HepG2 (cell line): ENCODE data around the gene PEX5. TPM values are rescaled to one million over a fixed set of nuclear protein-coding genes. Genes with fewer than 3 reads are reported as not detected.
A peak's percentile ranks its signal among the peaks of the same experiment; 100 is the strongest.

Source experiments
- AGO2 ChIP-seq: fragments of 200-400 bp; formaldehyde crosslinking; optimal IDR thresholded peaks from 2 replicates; pipeline ENCODE3; 2017; ENCODE audit warnings: mild to moderate bottlenecking, low read depth, low read length, moderate library complexity
- CENPT ChIP-seq: sonication (generic); formaldehyde crosslinking; IDR thresholded peaks from 2 replicates; pipeline ENCODE4 v1.8.0; 2022; ENCODE audit warnings: low read depth, mild to moderate bottlenecking, moderate library complexity, missing genetic modification reagents
- CHD4 ChIP-seq: fragments of 200-600 bp; sonication (generic); IDR thresholded peaks from 2 replicates; pipeline ENCODE4 v1.7.0; 2017; ENCODE audit warnings: mild to moderate bottlenecking, low read length, borderline replicate concordance
- FOSL2 ChIP-seq: sonication (generic); formaldehyde crosslinking; IDR thresholded peaks from 2 replicates; pipeline ENCODE4 v1.4.0; 2020; ENCODE audit warnings: missing genetic modification reagents
- FOXJ3 ChIP-seq: sonication (generic); formaldehyde crosslinking; IDR thresholded peaks from 2 replicates; pipeline ENCODE4 v1.4.0; 2020; ENCODE audit warnings: missing genetic modification reagents, mild to moderate bottlenecking, borderline replicate concordance
- KLF16 ChIP-seq, 2 experiments: sonication (generic) in 1 of 2; formaldehyde crosslinking in 1 of 2; IDR thresholded peaks; 2 replicates each; pipeline versions ENCODE4 v1.6.1 to v1.8.0; 2016 to 2023; ENCODE audit warnings: missing genetic modification reagents in 2 of 2, missing compliant biosample characterization in 1 of 2
- MEIS2 ChIP-seq: sonication (generic); formaldehyde crosslinking; IDR thresholded peaks from 2 replicates; pipeline ENCODE4 v1.9.0; 2021; ENCODE audit warnings: mild to moderate bottlenecking, missing genetic modification reagents
- NR3C1 ChIP-seq: sonication (generic); formaldehyde crosslinking; IDR thresholded peaks from 2 replicates; pipeline ENCODE4 v1.4.0; 2020; ENCODE audit warnings: missing genetic modification reagents
- PHB2 ChIP-seq: fragments of 450-650 bp; IDR thresholded peaks from 2 replicates; pipeline ENCODE4 v1.6.1; 2018; ENCODE audit not compliant: partially characterized antibody
- SNRNP70 ChIP-seq: fragments of 200-400 bp; formaldehyde crosslinking; IDR thresholded peaks from 2 replicates; pipeline ENCODE4 v1.6.1; 2017; ENCODE audit warnings: mild to moderate bottlenecking, low read depth, low read length, moderate library complexity
- SP4 ChIP-seq: sonication (generic); formaldehyde crosslinking; IDR thresholded peaks from 2 replicates; pipeline ENCODE4 v1.8.1; 2023; ENCODE audit warnings: mild to moderate bottlenecking, missing genetic modification reagents
- THAP11 ChIP-seq: IDR thresholded peaks from 2 replicates; pipeline ENCODE4 v1.6.1; 2016; ENCODE audit warnings: missing biosample characterization, missing genetic modification reagents
- YEATS4 ChIP-seq: sonication (generic); formaldehyde crosslinking; IDR thresholded peaks from 2 replicates; pipeline ENCODE4 v1.4.0; 2020; ENCODE audit warnings: missing genetic modification reagents, borderline replicate concordance
- ZMYM4 ChIP-seq: sonication (generic); formaldehyde crosslinking; IDR thresholded peaks from 2 replicates; pipeline ENCODE4 v1.8.1; 2023; ENCODE audit warnings: mild to moderate bottlenecking, missing genetic modification reagents
- ZNF296 ChIP-seq: sonication (generic); formaldehyde crosslinking; conservative IDR thresholded peaks from 2 replicates; pipeline ENCODE4 v1.5.0; 2020; ENCODE audit warnings: mild to moderate bottlenecking, missing genetic modification reagents
- ZNF30 ChIP-seq: sonication (generic); formaldehyde crosslinking; IDR thresholded peaks from 2 replicates; pipeline ENCODE4 v1.5.0; 2020; ENCODE audit warnings: mild to moderate bottlenecking, missing genetic modification reagents
- ZNF550 ChIP-seq: sonication (generic); formaldehyde crosslinking; IDR thresholded peaks from 2 replicates; pipeline ENCODE4 v1.4.0; 2020; ENCODE audit warnings: mild to moderate bottlenecking, missing genetic modification reagents, borderline replicate concordance
- ZNF567 ChIP-seq: sonication (generic); formaldehyde crosslinking; IDR thresholded peaks from 2 replicates; pipeline ENCODE4 v1.8.1; 2023; ENCODE audit warnings: mild to moderate bottlenecking, missing genetic modification reagents, borderline replicate concordance
- ZNF768 ChIP-seq: sonication (generic); formaldehyde crosslinking; IDR thresholded peaks from 2 replicates; pipeline ENCODE4 v1.4.0; 2020; ENCODE audit warnings: missing genetic modification reagents
- ZSCAN21 ChIP-seq: sonication (generic); formaldehyde crosslinking; IDR thresholded peaks from 2 replicates; pipeline ENCODE4 v1.8.0; 2022; ENCODE audit warnings: mild to moderate bottlenecking, missing genetic modification reagents, moderate library complexity, borderline replicate concordance
- polyA plus RNA-seq, 8 experiments: library from polyadenylated mRNA; depleted of rRNA in 3 of 8; stranded (reverse) in 7 of 8; unstranded in 1 of 8; fragments of >200 nt; fragmentation: Illumina TruSeq in 4 of 8; extraction: Trizol in 4 of 8; gene quantifications; 2 replicates each; pipeline versions ENCODE4 v1.2.1 to v1.2.3, GENCODE V29; 2011 to 2016; ENCODE audit warnings: low read depth in 4 of 8, missing spikeins in 1 of 8, mixed read lengths in 1 of 8; ENCODE audit not compliant: insufficient read depth in 1 of 8
- total RNA-seq, 5 experiments: library from RNA; depleted of rRNA; stranded (reverse); fragments of >200 nt; fragmentation: Illumina TruSeq; extraction: Trizol; gene quantifications; 2 replicates each; pipeline ENCODE4 v1.2.3, GENCODE V29; 2016; ENCODE audit warnings: low read depth in 1 of 5
- TF ChIP-seq, protein P1 (sequence below): sonication (generic); formaldehyde crosslinking; conservative IDR thresholded peaks from 2 replicates; pipeline ENCODE4 v1.4.0; 2020; ENCODE audit warnings: mild to moderate bottlenecking, missing genetic modification reagents, moderate library complexity
- TF ChIP-seq, protein P2 (sequence below): sonication (generic); formaldehyde crosslinking; IDR thresholded peaks from 2 replicates; pipeline ENCODE4 v1.8.0; 2022; ENCODE audit warnings: missing genetic modification reagents, mild to moderate bottlenecking, borderline replicate concordance
- TF ChIP-seq, protein P3 (sequence below): sonication (generic); formaldehyde crosslinking; IDR thresholded peaks from 2 replicates; pipeline ENCODE4 v1.4.0; 2020; ENCODE audit warnings: missing genetic modification reagents

PEX5 gene
- total and polyA plus RNA-seq, 2 of the 13 experiments (the other 11 are each of a cell fraction or from before 2014, with no cell fraction given), result 16.4 to 29.0 TPM

DNA sequence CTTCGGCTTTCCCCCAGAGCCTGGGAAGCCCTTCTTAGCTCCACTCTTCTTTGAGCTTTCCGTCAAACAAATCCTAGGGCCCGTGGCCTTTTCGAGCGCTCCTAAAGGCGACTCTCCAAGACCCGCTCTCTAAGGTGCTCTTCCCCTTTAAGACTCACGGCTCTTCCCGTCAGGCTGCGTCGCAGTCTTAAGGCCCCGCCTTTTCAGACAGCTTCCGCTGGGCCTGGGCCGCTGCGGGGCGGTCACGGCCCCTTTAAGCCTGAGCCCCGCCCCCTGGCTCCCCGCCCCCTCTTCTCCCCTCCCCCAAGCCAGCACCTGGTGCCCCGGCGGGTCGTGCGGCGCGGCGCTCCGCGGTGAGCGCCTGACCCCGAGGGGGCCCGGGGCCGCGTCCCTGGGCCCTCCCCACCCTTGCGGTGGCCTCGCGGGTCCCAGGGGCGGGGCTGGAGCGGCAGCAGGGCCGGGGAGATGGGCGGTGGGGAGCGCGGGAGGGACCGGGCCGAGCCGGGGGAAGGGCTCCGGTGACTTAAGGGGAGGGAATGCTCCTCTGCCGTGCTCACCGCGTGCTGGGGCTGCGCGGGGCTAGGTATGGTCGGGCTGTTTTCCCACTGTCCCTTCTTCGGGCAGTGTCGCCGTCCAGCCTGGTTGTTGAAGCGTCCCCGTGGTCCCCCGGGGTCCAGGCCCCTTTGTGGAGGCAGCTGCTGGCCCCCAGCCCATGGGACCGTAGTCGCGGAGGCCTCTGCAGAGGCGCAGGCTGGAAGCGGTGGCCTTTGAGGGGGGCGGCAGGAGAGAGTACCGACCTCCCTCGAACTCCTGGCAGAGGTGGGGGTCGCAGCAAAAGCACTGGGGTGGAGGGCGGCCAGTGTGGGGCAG lies at the start of gene PEX5 (continued):
- TF ChIP-seq, protein P1, sequence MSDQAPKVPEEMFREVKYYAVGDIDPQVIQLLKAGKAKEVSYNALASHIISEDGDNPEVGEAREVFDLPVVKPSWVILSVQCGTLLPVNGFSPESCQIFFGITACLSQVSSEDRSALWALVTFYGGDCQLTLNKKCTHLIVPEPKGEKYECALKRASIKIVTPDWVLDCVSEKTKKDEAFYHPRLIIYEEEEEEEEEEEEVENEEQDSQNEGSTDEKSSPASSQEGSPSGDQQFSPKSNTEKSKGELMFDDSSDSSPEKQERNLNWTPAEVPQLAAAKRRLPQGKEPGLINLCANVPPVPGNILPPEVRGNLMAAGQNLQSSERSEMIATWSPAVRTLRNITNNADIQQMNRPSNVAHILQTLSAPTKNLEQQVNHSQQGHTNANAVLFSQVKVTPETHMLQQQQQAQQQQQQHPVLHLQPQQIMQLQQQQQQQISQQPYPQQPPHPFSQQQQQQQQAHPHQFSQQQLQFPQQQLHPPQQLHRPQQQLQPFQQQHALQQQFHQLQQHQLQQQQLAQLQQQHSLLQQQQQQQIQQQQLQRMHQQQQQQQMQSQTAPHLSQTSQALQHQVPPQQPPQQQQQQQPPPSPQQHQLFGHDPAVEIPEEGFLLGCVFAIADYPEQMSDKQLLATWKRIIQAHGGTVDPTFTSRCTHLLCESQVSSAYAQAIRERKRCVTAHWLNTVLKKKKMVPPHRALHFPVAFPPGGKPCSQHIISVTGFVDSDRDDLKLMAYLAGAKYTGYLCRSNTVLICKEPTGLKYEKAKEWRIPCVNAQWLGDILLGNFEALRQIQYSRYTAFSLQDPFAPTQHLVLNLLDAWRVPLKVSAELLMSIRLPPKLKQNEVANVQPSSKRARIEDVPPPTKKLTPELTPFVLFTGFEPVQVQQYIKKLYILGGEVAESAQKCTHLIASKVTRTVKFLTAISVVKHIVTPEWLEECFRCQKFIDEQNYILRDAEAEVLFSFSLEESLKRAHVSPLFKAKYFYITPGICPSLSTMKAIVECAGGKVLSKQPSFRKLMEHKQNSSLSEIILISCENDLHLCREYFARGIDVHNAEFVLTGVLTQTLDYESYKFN (CRISPR knock-in tag), result 0 out of 2 replicates have a peak, but pooled peaks have one; percentile 17
- TF ChIP-seq CHD4 (no peak), ZNF296 (CRISPR knock-in tag) (no peak), CENPT (CRISPR knock-in tag) (no peak), THAP11 (peak; percentile 31; the same call in 1 of the 2 replicates), FOSL2 (CRISPR knock-in tag) (no peak), ZNF567 (no peak), YEATS4 (CRISPR knock-in tag) (peak; percentile 78; the same call in 1 of the 2 replicates), NR3C1 (no peak), AGO2 (peak; percentile 61), SP4 (CRISPR knock-in tag) (peak; percentile 65), ZSCAN21 (CRISPR knock-in tag) (0 out of 2 replicates have a peak, but pooled peaks have one; percentile 19), PHB2 (no peak), ZNF550 (no peak), SNRNP70 (no peak), MEIS2 (CRISPR knock-in tag) (peak; percentile 49; the same call in 1 of the 2 replicates), ZMYM4 (peak; percentile 44; the same call in 1 of the 2 replicates), ZNF30 (no peak), KLF16 (CRISPR knock-in tag; IDR thresholded peaks at IDR 0.05) (0 out of 4 replicates have a peak, but pooled peaks of 1 of the 2 experiments have one; percentile 4), ZNF768 (CRISPR knock-in tag) (no peak), FOXJ3 (CRISPR knock-in tag) (no peak)
- TF ChIP-seq, protein P2, sequence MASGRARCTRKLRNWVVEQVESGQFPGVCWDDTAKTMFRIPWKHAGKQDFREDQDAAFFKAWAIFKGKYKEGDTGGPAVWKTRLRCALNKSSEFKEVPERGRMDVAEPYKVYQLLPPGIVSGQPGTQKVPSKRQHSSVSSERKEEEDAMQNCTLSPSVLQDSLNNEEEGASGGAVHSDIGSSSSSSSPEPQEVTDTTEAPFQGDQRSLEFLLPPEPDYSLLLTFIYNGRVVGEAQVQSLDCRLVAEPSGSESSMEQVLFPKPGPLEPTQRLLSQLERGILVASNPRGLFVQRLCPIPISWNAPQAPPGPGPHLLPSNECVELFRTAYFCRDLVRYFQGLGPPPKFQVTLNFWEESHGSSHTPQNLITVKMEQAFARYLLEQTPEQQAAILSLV (CRISPR knock-in tag), result no peak
- TF ChIP-seq, protein P3, sequence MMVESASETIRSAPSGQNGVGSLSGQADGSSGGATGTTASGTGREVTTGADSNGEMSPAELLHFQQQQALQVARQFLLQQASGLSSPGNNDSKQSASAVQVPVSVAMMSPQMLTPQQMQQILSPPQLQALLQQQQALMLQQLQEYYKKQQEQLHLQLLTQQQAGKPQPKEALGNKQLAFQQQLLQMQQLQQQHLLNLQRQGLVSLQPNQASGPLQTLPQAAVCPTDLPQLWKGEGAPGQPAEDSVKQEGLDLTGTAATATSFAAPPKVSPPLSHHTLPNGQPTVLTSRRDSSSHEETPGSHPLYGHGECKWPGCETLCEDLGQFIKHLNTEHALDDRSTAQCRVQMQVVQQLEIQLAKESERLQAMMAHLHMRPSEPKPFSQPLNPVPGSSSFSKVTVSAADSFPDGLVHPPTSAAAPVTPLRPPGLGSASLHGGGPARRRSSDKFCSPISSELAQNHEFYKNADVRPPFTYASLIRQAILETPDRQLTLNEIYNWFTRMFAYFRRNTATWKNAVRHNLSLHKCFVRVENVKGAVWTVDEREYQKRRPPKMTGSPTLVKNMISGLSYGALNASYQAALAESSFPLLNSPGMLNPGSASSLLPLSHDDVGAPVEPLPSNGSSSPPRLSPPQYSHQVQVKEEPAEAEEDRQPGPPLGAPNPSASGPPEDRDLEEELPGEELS, result peak; percentile 27; the same call in 1 of the 2 replicates
